MM.1S (cell line): ENCODE results near the gene CFAP300.

Source experiments
- CTCF ChIP-seq: fragments of 300-600 bp; sonication (generic); IDR thresholded peaks from 2 replicates; pipeline ENCODE4 v1.5.1; 2016; ENCODE audit warnings: antibody characterized with exemption, low read length, mixed read lengths
- EZH2 ChIP-seq: fragments of 300-600 bp; sonication (generic); optimal IDR thresholded peaks from 2 replicates; pipeline ENCODE3; 2017; ENCODE audit warnings: low read depth, mild to moderate bottlenecking, antibody characterized with exemption, low read length, mixed read lengths
- EZH2phosphoT487 ChIP-seq: fragments of 300-600 bp; sonication (generic); IDR thresholded peaks from 2 replicates; pipeline ENCODE4 v1.6.1; 2018; ENCODE audit warnings: antibody characterized with exemption, low read length

GRCh38 chr11:102050927-102051575 is 3.8 kb downstream of the CFAP300 start:
- no peak for TF ChIP-seq CTCF
- TF ChIP-seq EZH2, result no peak
- no peak for TF ChIP-seq EZH2phosphoT487
